GM23248 (cell line): ENCODE results near the gene USP30.

ENCODE experiments used
- EZH2 ChIP-seq: fragments of 200-600 bp; sonication (generic); IDR thresholded peaks from 2 replicates; pipeline ENCODE4 v1.6.1; 2018; ENCODE audit warnings: antibody characterized with exemption, mild to moderate bottlenecking; ENCODE audit not compliant: insufficient read depth, poor library complexity, severe bottlenecking
- EZH2phosphoT487 ChIP-seq: fragments of 200-600 bp; sonication (generic); IDR thresholded peaks from 2 replicates; pipeline ENCODE4 v1.6.1; 2018; ENCODE audit warnings: antibody characterized with exemption, moderate library complexity, mild to moderate bottlenecking, low read depth; ENCODE audit not compliant: insufficient read depth

DNA sequence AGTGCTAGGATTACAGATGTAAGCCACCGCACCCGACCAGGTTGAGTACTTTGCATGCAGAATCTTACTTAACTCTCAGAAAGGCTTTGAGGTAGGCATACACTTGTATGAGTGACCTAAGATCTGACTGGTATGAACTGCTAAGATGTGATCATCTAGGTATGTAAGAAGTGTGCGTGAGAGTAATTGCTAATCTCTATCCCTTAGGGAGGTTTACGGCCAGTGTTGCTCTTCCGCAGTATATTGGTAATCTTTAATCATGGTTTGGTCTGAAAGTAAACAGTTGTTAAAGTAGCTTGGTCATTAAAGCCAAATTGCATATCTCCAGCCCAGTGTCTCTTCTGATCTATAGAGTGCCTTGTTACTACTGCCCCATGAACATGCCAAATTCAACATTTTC lies 52.8 kb downstream of the USP30 start:
- TF ChIP-seq EZH2 (no peak), EZH2phosphoT487 (no peak)
